WTC11 (cell line): ENCODE results near the gene PTPRG. TPM values are rescaled to one million over a fixed set of nuclear protein-coding genes. Genes with fewer than 3 reads are reported as not detected.

Experiments used
- ATAC-seq: fragments of 200-7000 bp; cut with Tn5 transposase; 2 replicates; pipeline ENCODE4 v1.10.0; 2021; ENCODE audit warnings: mild to moderate bottlenecking, moderate library complexity
- CTCF ChIA-PET: fragments of 300-600 bp; sonication (Branson Sonifier 250); formaldehyde crosslinking; loops from one replicate; lab custom pipeline; 2021; ENCODE audit warnings: antibody characterized with exemption; lab: Charles Lee
- POLR2A ChIA-PET: fragments of 350-600 bp; sonication (Branson Sonifier 250); formaldehyde crosslinking; loops from one replicate; lab custom pipeline; 2021; ENCODE audit warnings: antibody characterized with exemption; lab: Charles Lee
- DNase-seq: peaks from one replicate; pipeline ENCODE4 v3.0.0; 2021; ENCODE audit warnings: low spot score
- H3K27ac Mint-ChIP-seq: 2 replicates; pipeline ENCODE4 v1.8.0; 2021; ENCODE audit warnings: mixed read lengths
- H3K27me3 Mint-ChIP-seq: 2 replicates; pipeline ENCODE4 v1.8.0; 2021; ENCODE audit warnings: low read depth, mild to moderate bottlenecking, moderate library complexity, mixed read lengths
- H3K36me3 Mint-ChIP-seq: 2 replicates; pipeline ENCODE4 v1.8.0; 2021; ENCODE audit warnings: mixed read lengths
- H3K4me1 Mint-ChIP-seq: 2 replicates; pipeline ENCODE4 v1.8.0; 2022; ENCODE audit warnings: mixed read lengths
- H3K4me3 Mint-ChIP-seq: 2 replicates; pipeline ENCODE4 v1.8.0; 2021; ENCODE audit warnings: mild to moderate bottlenecking, moderate library complexity, mixed read lengths
- H3K9me3 Mint-ChIP-seq: 2 replicates; pipeline ENCODE4 v1.8.0; 2021; ENCODE audit warnings: mixed read lengths
- CBFB ChIP-seq: sonication (generic); formaldehyde crosslinking; IDR thresholded peaks from 2 replicates; pipeline ENCODE4 v1.8.1; 2022; ENCODE audit warnings: mild to moderate bottlenecking, low read depth, missing genetic modification reagents
- ESRRA ChIP-seq: sonication (generic); formaldehyde crosslinking; IDR thresholded peaks from 2 replicates; pipeline ENCODE4 v1.8.1; 2022; ENCODE audit warnings: mild to moderate bottlenecking, missing genetic modification reagents, borderline replicate concordance
- ETV6 ChIP-seq: sonication (generic); formaldehyde crosslinking; IDR thresholded peaks from 2 replicates; pipeline ENCODE4 v1.8.1; 2022; ENCODE audit warnings: mild to moderate bottlenecking, missing genetic modification reagents
- FOXP1 ChIP-seq: sonication (generic); formaldehyde crosslinking; IDR thresholded peaks from 2 replicates; pipeline ENCODE4 v1.8.0; 2022; ENCODE audit warnings: missing genetic modification reagents, mild to moderate bottlenecking, moderate library complexity, borderline replicate concordance
- KAT7 ChIP-seq: sonication (generic); formaldehyde crosslinking; IDR thresholded peaks from 2 replicates; pipeline ENCODE4 v1.8.1; 2023; ENCODE audit warnings: missing genetic modification reagents, mild to moderate bottlenecking, borderline replicate concordance
- NFE2L1 ChIP-seq: sonication (generic); formaldehyde crosslinking; IDR thresholded peaks from 2 replicates; pipeline ENCODE4 v1.8.1; 2023; ENCODE audit warnings: missing genetic modification reagents
- NR1H2 ChIP-seq: sonication (generic); formaldehyde crosslinking; IDR thresholded peaks from 2 replicates; pipeline ENCODE4 v1.9.0; 2021; ENCODE audit warnings: mild to moderate bottlenecking, moderate library complexity, missing genetic modification reagents
- NR3C1 ChIP-seq: sonication (generic); formaldehyde crosslinking; conservative IDR thresholded peaks from 2 replicates; pipeline ENCODE4 v1.8.1; 2023; ENCODE audit warnings: low read depth, mild to moderate bottlenecking, missing genetic modification reagents
- SMAD3 ChIP-seq: sonication (generic); formaldehyde crosslinking; IDR thresholded peaks from 2 replicates; pipeline ENCODE4 v1.8.0; 2022; ENCODE audit warnings: missing genetic modification reagents, mild to moderate bottlenecking, borderline replicate concordance
- SMAD4 ChIP-seq: sonication (generic); formaldehyde crosslinking; IDR thresholded peaks from 2 replicates; pipeline ENCODE4 v1.8.0; 2022; ENCODE audit warnings: mild to moderate bottlenecking, missing genetic modification reagents
- TP53 ChIP-seq: sonication (generic); formaldehyde crosslinking; IDR thresholded peaks from 2 replicates; pipeline ENCODE4 v1.8.1; 2023; ENCODE audit warnings: mild to moderate bottlenecking, missing genetic modification reagents
- ZNF219 ChIP-seq: sonication (generic); formaldehyde crosslinking; IDR thresholded peaks from 2 replicates; pipeline ENCODE4 v1.8.0; 2023; ENCODE audit warnings: missing genetic modification reagents, mild to moderate bottlenecking, borderline replicate concordance
- ZNF263 ChIP-seq: sonication (generic); formaldehyde crosslinking; IDR thresholded peaks from 2 replicates; pipeline ENCODE4 v1.8.1; 2022; ENCODE audit warnings: low read depth, mild to moderate bottlenecking, moderate library complexity, missing genetic modification reagents
- ZNF416 ChIP-seq: fragments of 250-450 bp; sonication (Bioruptor Pico); IDR thresholded peaks from 2 replicates; pipeline ENCODE4 v1.9.0; 2021; ENCODE audit warnings: mild to moderate bottlenecking, inconsistent platforms
- ZNF423 ChIP-seq: fragments of 250-450 bp; sonication (Bioruptor Pico); IDR thresholded peaks from 2 replicates; pipeline ENCODE4 v2.1.2; 2022; ENCODE audit warnings: mild to moderate bottlenecking, moderate library complexity
- total RNA-seq: library from RNA; stranded (reverse); gene quantifications from 3 replicates; pipeline ENCODE4 v1.2.3, GENCODE V29; 2021
- TF ChIP-seq, protein P1 (sequence below): sonication (generic); formaldehyde crosslinking; IDR thresholded peaks from 2 replicates; pipeline ENCODE4 v1.8.1; 2023; ENCODE audit warnings: mild to moderate bottlenecking, missing genetic modification reagents, moderate library complexity
- TF ChIP-seq, protein P2 (sequence below): sonication (generic); formaldehyde crosslinking; IDR thresholded peaks from 2 replicates; pipeline ENCODE4 v1.8.1; 2022; ENCODE audit warnings: mild to moderate bottlenecking, moderate library complexity, missing genetic modification reagents
- TF ChIP-seq, protein P3 (sequence below): sonication (generic); formaldehyde crosslinking; IDR thresholded peaks from 2 replicates; pipeline ENCODE4 v1.8.1; 2023; ENCODE audit warnings: mild to moderate bottlenecking, missing genetic modification reagents
- TF ChIP-seq, protein P4 (sequence below): sonication (generic); formaldehyde crosslinking; IDR thresholded peaks from 2 replicates; pipeline ENCODE4 v1.8.1; 2023; ENCODE audit warnings: mild to moderate bottlenecking, missing genetic modification reagents
- TF ChIP-seq, protein P5 (sequence below): fragments of 250-450 bp; sonication (Bioruptor Pico); IDR thresholded peaks from 2 replicates; pipeline ENCODE4 v1.9.0; 2021; ENCODE audit warnings: mild to moderate bottlenecking
- TF ChIP-seq, protein P6 (sequence below): sonication (generic); formaldehyde crosslinking; IDR thresholded peaks from 2 replicates; pipeline ENCODE4 v1.8.0; 2022; ENCODE audit warnings: missing genetic modification reagents
- TF ChIP-seq, protein P7 (sequence below): fragments of 250-450 bp; sonication (Bioruptor Pico); IDR thresholded peaks from 2 replicates; pipeline ENCODE4 v1.9.0; 2021; ENCODE audit warnings: moderate library complexity, mild to moderate bottlenecking, inconsistent platforms, borderline replicate concordance
- TF ChIP-seq, protein P8 (sequence below): sonication (generic); formaldehyde crosslinking; IDR thresholded peaks from 2 replicates; pipeline ENCODE4 v1.8.0; 2022; ENCODE audit warnings: mild to moderate bottlenecking, missing genetic modification reagents

The PTPRG gene
- total RNA-seq, 1 experiment from 2014 or later: 106 TPM

DNA sequence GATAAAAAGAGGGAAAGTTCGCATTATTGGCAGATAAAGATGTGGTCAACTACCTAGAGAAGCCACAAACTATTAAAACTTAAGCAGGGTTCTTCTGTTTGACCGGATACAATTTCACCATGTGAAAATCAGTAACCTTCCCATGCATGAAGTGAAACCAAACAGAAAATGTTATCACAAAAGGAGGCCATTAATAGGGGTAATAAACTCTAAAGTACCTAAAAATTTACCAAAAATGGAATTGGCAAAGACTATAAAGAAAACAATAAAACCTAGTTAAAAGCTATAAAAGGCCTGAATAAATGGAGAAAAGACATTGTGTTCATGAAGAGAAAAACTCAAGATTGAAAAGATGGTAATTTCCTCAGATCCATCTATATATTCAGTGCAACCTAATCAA is 728.6 kb downstream of the PTPRG start:
- DNase-seq (no peak), ATAC-seq (no peak)
- POLR2A ChIA-PET: no interaction called here
- TF ChIP-seq, protein P1, sequence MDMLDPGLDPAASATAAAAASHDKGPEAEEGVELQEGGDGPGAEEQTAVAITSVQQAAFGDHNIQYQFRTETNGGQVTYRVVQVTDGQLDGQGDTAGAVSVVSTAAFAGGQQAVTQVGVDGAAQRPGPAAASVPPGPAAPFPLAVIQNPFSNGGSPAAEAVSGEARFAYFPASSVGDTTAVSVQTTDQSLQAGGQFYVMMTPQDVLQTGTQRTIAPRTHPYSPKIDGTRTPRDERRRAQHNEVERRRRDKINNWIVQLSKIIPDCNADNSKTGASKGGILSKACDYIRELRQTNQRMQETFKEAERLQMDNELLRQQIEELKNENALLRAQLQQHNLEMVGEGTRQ (CRISPR knock-in tag): no peak
- no peak for TF ChIP-seq NR3C1 (CRISPR knock-in tag)
- no peak for TF ChIP-seq ESRRA (CRISPR knock-in tag)
- no peak for TF ChIP-seq CBFB (CRISPR knock-in tag)
- TF ChIP-seq NFE2L1: no peak
- no peak for TF ChIP-seq NR1H2
- TF ChIP-seq, protein P2, sequence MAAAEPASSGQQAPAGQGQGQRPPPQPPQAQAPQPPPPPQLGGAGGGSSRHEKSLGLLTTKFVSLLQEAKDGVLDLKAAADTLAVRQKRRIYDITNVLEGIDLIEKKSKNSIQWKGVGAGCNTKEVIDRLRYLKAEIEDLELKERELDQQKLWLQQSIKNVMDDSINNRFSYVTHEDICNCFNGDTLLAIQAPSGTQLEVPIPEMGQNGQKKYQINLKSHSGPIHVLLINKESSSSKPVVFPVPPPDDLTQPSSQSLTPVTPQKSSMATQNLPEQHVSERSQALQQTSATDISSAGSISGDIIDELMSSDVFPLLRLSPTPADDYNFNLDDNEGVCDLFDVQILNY (CRISPR knock-in tag): no peak
- TF ChIP-seq, protein P3, sequence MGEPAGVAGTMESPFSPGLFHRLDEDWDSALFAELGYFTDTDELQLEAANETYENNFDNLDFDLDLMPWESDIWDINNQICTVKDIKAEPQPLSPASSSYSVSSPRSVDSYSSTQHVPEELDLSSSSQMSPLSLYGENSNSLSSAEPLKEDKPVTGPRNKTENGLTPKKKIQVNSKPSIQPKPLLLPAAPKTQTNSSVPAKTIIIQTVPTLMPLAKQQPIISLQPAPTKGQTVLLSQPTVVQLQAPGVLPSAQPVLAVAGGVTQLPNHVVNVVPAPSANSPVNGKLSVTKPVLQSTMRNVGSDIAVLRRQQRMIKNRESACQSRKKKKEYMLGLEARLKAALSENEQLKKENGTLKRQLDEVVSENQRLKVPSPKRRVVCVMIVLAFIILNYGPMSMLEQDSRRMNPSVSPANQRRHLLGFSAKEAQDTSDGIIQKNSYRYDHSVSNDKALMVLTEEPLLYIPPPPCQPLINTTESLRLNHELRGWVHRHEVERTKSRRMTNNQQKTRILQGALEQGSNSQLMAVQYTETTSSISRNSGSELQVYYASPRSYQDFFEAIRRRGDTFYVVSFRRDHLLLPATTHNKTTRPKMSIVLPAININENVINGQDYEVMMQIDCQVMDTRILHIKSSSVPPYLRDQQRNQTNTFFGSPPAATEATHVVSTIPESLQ (CRISPR knock-in tag): no peak
- TF ChIP-seq, protein P4, sequence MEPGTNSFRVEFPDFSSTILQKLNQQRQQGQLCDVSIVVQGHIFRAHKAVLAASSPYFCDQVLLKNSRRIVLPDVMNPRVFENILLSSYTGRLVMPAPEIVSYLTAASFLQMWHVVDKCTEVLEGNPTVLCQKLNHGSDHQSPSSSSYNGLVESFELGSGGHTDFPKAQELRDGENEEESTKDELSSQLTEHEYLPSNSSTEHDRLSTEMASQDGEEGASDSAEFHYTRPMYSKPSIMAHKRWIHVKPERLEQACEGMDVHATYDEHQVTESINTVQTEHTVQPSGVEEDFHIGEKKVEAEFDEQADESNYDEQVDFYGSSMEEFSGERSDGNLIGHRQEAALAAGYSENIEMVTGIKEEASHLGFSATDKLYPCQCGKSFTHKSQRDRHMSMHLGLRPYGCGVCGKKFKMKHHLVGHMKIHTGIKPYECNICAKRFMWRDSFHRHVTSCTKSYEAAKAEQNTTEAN: no peak
- Mint-ChIP-seq H3K4me3 (no peak overlapping the region), H3K36me3 (peaks cover 9% of the 10 kb centered on the region), H3K9me3 (no peaks in the 10 kb centered on the region), H3K27me3 (no peaks in the 10 kb centered on the region), H3K4me1 (0 out of 2 replicates have a peak, but pooled peaks cover 5% of the 10 kb centered on the region), H3K27ac (no peak overlapping the region)
- CTCF ChIA-PET: no interaction called here

DNA sequence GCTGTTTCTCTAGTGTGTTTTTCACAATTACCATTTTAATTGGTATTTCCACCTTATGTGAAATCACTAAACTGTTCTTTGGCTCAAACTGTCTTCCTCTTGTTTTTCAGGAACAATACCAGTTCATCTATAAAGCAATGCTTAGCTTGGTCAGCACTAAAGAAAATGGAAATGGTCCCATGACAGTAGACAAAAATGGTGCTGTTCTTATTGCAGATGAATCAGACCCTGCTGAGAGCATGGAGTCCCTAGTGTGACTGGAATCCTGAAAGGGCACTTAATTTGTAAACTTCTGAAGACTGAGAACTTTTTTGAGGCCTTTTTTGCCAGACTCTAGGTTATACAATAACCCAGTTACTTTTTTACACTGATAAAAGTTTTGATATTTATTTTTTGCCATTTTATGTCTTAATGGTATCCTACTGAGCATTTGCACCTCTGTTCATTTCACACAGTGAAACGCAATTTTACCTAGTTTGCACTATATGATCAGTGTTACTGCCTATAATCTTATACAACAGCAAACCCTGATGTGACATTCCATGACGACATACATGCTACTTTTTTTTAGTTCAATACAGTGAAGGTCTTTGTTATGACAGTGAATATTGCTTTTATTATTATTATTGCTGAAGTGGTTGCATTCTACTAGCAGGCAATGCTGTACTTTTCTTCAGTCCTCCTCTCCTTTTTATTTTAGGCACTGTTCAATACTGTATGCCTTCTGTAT is 731.8 kb downstream of the PTPRG start:
- CTCF ChIA-PET: no interaction called here
- TF ChIP-seq CBFB (CRISPR knock-in tag) (no peak), SMAD3 (CRISPR knock-in tag) (no peak), KAT7 (CRISPR knock-in tag) (no peak), TP53 (CRISPR knock-in tag) (no peak), NFE2L1 (no peak), ZNF423 (CRISPR knock-in tag) (no peak), ESRRA (CRISPR knock-in tag) (no peak), ZNF219 (CRISPR knock-in tag) (no peak), SMAD4 (no peak), FOXP1 (CRISPR knock-in tag) (no peak), ETV6 (CRISPR knock-in tag) (no peak), ZNF263 (CRISPR knock-in tag) (no peak), ZNF416 (CRISPR knock-in tag) (no peak)
- TF ChIP-seq, protein P5, sequence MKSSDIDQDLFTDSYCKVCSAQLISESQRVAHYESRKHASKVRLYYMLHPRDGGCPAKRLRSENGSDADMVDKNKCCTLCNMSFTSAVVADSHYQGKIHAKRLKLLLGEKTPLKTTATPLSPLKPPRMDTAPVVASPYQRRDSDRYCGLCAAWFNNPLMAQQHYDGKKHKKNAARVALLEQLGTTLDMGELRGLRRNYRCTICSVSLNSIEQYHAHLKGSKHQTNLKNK (CRISPR knock-in tag): no peak
- TF ChIP-seq, protein P6, sequence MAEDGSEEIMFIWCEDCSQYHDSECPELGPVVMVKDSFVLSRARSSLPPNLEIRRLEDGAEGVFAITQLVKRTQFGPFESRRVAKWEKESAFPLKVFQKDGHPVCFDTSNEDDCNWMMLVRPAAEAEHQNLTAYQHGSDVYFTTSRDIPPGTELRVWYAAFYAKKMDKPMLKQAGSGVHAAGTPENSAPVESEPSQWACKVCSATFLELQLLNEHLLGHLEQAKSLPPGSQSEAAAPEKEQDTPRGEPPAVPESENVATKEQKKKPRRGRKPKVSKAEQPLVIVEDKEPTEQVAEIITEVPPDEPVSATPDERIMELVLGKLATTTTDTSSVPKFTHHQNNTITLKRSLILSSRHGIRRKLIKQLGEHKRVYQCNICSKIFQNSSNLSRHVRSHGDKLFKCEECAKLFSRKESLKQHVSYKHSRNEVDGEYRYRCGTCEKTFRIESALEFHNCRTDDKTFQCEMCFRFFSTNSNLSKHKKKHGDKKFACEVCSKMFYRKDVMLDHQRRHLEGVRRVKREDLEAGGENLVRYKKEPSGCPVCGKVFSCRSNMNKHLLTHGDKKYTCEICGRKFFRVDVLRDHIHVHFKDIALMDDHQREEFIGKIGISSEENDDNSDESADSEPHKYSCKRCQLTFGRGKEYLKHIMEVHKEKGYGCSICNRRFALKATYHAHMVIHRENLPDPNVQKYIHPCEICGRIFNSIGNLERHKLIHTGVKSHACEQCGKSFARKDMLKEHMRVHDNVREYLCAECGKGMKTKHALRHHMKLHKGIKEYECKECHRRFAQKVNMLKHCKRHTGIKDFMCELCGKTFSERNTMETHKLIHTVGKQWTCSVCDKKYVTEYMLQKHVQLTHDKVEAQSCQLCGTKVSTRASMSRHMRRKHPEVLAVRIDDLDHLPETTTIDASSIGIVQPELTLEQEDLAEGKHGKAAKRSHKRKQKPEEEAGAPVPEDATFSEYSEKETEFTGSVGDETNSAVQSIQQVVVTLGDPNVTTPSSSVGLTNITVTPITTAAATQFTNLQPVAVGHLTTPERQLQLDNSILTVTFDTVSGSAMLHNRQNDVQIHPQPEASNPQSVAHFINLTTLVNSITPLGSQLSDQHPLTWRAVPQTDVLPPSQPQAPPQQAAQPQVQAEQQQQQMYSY: no peak
- TF ChIP-seq, protein P7, sequence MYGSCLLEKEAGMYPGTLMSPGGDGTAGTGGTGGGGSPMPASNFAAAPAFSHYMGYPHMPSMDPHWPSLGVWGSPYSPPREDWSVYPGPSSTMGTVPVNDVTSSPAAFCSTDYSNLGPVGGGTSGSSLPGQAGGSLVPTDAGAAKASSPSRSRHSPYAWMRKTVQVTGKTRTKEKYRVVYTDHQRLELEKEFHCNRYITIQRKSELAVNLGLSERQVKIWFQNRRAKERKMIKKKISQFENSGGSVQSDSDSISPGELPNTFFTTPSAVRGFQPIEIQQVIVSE: no peak
- TF ChIP-seq, protein P8, sequence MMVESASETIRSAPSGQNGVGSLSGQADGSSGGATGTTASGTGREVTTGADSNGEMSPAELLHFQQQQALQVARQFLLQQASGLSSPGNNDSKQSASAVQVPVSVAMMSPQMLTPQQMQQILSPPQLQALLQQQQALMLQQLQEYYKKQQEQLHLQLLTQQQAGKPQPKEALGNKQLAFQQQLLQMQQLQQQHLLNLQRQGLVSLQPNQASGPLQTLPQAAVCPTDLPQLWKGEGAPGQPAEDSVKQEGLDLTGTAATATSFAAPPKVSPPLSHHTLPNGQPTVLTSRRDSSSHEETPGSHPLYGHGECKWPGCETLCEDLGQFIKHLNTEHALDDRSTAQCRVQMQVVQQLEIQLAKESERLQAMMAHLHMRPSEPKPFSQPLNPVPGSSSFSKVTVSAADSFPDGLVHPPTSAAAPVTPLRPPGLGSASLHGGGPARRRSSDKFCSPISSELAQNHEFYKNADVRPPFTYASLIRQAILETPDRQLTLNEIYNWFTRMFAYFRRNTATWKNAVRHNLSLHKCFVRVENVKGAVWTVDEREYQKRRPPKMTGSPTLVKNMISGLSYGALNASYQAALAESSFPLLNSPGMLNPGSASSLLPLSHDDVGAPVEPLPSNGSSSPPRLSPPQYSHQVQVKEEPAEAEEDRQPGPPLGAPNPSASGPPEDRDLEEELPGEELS (CRISPR knock-in tag): no peak

More for the DNA sequence above, 731.8 kb downstream of the PTPRG start:
- no peak overlapping the region for H3K4me3 Mint-ChIP-seq
- POLR2A ChIA-PET: interaction anchor here (0.6 kb wide), 1 partner anchor 201 kb away, joined by 4 read pairs; no protein-coding TSS in a partner anchor
- DNase-seq: no peak
- no peaks in the 10 kb centered on the region for H3K27me3 Mint-ChIP-seq
- H3K36me3 Mint-ChIP-seq: peaks cover 9% of the 10 kb centered on the region
- H3K9me3 Mint-ChIP-seq: no peaks in the 10 kb centered on the region
- no peak for ATAC-seq
- H3K27ac Mint-ChIP-seq: no peak overlapping the region
- no peaks in the 10 kb centered on the region for H3K4me1 Mint-ChIP-seq
